SHP77 treated with DMSO at 0.1 percent for 48 hours (cell line): ENCODE data around the gene PLA2G4D.

Experiments used
- DNase-seq: peaks from one replicate; lab custom pipeline; 2025; lab: John Stamatoyannopoulos, UW

The PLA2G4D gene, protein sequence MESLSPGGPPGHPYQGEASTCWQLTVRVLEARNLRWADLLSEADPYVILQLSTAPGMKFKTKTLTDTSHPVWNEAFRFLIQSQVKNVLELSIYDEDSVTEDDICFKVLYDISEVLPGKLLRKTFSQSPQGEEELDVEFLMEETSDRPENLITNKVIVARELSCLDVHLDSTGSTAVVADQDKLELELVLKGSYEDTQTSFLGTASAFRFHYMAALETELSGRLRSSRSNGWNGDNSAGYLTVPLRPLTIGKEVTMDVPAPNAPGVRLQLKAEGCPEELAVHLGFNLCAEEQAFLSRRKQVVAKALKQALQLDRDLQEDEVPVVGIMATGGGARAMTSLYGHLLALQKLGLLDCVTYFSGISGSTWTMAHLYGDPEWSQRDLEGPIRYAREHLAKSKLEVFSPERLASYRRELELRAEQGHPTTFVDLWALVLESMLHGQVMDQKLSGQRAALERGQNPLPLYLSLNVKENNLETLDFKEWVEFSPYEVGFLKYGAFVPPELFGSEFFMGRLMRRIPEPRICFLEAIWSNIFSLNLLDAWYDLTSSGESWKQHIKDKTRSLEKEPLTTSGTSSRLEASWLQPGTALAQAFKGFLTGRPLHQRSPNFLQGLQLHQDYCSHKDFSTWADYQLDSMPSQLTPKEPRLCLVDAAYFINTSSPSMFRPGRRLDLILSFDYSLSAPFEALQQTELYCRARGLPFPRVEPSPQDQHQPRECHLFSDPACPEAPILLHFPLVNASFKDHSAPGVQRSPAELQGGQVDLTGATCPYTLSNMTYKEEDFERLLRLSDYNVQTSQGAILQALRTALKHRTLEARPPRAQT

DNA sequence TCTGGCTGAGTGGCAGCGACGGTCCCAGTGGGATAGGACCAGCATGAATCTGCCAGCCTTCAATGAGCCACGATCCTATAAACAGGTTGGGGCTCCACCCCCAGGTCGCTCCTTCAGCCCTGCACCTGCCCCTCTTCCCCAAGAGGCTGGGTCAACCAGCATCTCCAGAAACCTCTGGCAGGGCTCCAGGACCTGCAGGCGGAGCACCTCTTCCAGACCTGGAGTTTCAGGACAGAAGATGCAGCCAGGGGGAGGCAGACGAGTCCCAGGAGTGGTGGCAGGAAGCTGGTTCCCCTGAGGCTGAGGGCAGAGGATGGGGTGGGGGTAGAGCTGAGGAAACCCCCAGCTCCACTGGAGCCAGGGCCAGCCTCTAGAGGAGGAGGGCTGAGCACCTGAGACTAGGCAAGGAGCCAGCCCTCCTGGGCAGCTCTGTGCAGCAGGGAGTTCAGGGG, at the start of gene PLA2G4D:
Gene PLA2G4D, minus strand, starts transcription at position 51 of the 452 bp plus-strand sequence. CDS start 103 bp downstream, outside the sequence.
- no peak for DNase-seq

DNA sequence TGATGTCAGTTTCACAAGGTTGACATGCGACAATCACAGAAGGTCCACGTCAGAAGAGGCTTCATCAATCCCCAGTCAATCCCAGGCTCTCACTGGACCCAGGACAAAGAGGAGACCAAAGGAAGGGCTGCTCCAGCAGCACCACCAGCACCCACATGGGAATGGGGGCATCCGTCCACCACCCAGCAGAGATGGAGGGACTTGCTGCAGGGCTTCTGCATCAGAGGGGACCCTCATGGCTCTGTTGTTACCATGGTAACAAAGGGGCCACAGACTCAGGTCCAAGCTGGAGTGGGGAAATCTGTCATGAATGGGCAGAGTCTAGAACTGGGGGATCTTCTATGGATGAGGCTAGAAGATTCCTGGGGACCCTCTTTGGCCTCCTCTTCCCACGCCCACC, 49.0 kb upstream of the PLA2G4D start:
- DNase-seq, result no peak

DNA sequence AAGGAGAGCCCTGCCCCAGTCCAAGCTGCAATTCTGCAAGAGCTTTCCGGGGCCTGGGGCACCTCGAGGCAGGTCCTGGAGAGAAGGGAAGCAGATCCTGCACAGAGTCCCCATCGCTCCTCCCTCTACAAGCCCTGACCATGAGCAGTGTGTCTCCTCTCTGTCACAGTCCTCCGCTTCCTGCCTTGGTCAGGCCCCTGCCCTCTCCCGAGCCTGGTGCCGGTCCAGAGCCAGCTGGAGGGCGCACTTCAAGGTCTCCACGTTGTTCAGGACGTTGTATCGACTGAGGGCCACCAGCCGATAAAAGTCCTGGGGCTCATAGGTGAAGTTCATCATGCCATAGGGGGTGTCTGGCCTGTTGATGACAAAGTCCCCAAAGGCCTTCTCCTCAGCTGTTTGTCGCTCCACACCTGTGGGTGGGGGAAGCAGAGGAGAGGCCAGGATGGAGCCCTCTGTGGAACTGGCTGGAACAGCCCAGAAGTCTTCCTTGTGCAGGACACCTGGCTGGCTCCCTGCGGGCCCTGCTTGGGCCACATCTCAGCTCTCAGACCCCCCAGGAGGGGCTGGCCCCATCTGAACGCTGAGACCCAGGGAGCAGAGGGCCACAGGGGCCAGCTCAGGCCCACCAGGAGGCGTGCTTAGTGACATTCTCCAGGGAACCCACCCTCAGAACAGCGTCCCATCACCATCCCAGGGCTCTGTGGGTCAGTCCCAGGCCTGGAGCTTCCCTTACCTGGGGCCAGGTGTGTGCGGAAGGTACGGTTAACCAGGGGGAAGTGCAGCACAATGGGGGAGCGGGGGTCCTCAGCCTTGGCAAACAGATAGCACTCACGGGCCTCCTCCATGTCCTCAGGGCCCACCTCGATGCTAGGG, 47.7 kb upstream of the PLA2G4D start:
- no peak for DNase-seq

- DNase-seq, result no peak
These were observed 46.9 kb upstream of the PLA2G4D start for GRCh38 chr15:42141246-42141645.

DNA sequence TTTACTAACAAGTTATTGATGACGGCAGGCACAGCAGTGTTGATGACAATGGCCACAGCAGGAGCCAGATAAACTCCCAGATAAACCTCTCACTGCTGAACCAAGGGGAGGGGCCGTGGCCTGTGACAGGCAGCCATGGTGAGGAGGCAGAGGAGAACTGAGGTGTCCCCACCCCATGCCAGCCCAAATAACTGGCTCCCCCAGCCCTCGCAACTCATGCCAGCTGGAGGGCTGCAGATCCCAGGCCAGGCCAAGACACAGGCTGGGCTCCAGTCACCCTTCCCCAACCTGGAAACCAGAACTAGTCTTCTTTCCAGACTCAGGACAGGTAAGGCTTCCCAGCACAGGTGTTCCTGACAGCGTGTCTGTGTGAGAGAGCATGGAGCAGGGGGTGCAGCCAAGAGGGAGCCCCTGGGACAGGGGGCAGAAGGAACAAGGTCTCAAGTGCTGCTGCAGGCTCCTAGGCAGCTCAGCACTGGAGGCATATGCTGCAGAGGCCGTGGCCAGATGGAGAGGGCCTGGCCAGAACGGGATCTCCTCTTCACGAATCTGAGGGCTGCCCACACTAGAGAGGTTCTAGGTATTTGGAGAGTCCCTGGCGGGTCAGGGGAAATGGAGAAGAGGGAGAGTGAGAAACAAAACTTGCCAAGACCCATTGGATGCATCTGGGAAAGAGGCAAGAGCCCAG, 46.2 kb upstream of the PLA2G4D start:
- DNase-seq, result no peak

- DNase-seq, result no peak
These were observed 45.2 kb upstream of the PLA2G4D start for GRCh38 chr15:42139596-42139995.

- no peak for DNase-seq
These were observed 44.6 kb upstream of the PLA2G4D start for GRCh38 chr15:42138968-42139386.

- DNase-seq, result no peak
These were observed 44.0 kb upstream of the PLA2G4D start for GRCh38 chr15:42138411-42138810.

DNA sequence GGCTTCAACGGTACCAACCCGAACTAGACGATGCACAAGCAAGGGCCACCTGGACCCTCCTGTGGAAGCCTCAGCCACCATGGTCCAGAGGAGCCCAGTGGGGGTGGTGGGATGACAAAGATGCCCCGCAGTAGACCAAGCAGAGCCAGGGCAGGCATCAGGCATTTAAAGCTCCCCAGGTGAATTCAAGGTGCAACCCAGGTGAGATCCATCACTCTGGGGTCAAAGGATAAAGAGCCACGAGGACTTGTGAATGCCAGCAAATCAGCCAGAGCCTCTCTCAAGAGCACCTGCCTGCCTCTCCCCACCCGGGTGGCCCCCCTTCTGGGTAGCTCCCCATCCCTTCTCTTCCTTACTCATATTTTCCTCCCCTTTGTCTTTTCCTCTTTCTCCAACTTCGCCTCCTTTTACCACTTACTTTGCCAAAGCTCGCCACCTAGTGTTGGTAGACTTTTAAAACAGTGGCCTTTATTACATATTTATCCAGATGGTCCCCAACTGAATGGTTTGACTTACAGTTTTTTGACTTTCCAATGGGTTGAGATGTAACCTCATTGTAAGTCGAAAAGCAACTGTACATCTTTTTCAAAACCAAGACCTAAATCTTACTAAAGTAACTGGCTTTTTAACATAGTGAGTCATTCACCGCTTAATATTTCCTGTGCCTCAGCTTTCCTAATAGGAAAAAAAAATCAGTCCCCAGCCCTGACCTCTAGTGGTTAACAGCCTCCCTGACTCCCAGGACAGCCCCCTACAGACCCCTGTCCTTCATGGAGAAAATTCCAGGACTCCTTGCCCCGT, 43.3 kb upstream of the PLA2G4D start:
- DNase-seq, result peak; percentile 31

GRCh38 chr15:42136513-42136912, 42.2 kb upstream of the PLA2G4D start:
- DNase-seq, result no peak

DNA sequence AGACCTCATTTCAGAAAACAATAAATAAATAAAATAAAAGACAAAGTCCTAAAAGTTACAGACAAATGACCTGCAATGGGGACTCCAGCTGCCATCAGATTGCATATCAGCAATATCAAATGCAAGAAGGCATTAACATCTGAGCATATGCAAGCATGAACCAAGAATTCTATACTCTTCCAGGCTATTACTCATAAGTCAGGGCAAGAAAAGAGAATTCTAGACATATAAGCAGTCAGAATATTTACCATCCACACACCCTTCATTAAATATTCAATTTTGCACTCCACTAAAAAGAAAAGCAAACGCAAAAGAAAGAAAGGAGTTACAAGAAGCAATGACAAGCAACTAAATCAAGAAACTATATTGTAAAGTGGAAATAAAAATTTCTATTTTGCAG, 41.0 kb upstream of the PLA2G4D start:
- no peak for DNase-seq

- no peak for DNase-seq
These were observed 40.4 kb upstream of the PLA2G4D start for GRCh38 chr15:42134617-42135245.

DNA sequence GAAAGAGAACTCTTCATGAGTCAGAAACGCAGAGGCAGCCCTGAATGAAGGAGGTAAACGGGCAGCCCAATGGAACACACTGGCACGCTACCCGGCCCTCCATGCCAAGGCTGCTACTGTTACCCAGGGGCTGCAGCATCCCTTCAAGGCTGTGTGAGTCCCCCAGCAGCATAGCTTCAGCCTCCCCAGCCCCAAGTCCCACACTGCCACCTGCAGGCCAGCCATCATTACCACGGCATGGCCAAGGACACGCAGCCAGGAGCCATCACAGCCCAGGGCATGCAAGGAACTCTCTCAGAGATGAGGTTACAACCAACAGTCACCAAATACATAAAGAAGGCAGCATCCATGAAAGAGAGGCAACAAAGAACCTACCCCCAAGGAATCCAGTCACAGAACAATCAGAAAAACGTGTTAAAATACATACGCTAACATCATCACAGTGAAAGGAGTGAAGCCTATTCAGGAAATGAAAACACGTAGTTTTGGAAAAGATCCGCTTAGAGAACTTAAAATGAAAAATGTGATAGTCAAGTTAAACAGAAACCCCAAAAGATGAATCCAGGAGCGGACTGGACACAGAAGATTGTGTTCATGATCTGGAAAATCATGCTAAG, 39.6 kb upstream of the PLA2G4D start:
- DNase-seq, result peak; percentile 19

DNA sequence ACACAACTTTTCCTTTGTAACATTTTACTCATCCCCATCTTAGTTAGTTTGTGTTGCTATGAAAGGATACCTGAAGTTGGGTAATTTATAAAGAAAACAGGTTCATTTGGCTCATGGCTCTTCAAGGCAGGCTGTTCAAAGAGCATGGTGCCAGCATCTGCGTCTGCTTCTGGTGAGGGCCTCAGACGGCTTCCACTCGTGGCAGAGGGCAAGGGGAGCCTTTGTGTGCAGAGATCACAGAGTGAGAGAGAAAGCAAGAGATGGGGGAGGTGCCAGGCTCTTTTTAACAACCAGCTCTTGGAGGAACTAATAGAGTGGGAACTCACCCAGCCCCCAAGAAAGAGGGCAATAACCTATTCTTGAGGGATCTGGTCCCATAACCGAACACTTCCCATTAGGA, 39.0 kb upstream of the PLA2G4D start:
- no peak for DNase-seq

- peak; percentile 8 for DNase-seq
These were observed 37.8 kb upstream of the PLA2G4D start for GRCh38 chr15:42131826-42132806.

DNA sequence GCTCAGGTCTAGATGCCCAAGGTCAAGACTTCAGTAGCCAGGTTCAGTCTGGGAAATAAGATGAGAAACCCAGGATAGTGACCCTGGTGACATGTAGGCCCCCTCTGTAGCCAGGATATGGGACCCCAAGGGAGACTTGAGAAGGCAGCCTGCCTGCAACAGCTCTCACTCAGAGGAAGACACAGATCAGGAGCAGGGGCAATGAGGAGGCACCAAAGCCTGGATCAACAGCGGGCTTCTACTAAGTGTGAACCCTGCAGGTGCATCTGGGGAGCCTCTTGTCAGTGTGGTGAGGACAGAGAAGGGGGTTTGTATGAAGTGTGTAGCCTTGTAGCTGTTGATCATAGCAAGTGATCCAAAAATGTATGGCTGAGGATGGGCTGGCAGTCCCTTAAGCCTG, 36.6 kb upstream of the PLA2G4D start:
- no peak for DNase-seq

- no peak for DNase-seq
These were observed 36.1 kb upstream of the PLA2G4D start for GRCh38 chr15:42130246-42130986.

- no peak for DNase-seq
These were observed 35.0 kb upstream of the PLA2G4D start for GRCh38 chr15:42129364-42129763.
